GM23338 (cell line): Measurements from ENCODE around the gene CD40.

Experiments
- CREB1 ChIP-seq: fragments of 250-450 bp; sonication (Bioruptor Pico); IDR thresholded peaks from 2 replicates; pipeline ENCODE4 v1.5.0; 2020; ENCODE audit warnings: low read depth, mild to moderate bottlenecking, moderate library complexity
- CTCF ChIP-seq, 2 experiments: fragments of 200-600 bp in 1 of 2; sonication (generic) in 1 of 2; conservative IDR thresholded peaks; 2 replicates each; pipeline versions ENCODE4 v1.5.1 to v1.6.1; 2016 to 2017; ENCODE audit warnings: antibody characterized with exemption in 2 of 2, low read depth in 2 of 2, mild to moderate bottlenecking in 2 of 2, moderate library complexity in 1 of 2
- EZH2 ChIP-seq: fragments of 200-600 bp; sonication (generic); IDR thresholded peaks from one replicate; pipeline ENCODE4 v1.8.0; 2017; ENCODE audit warnings: antibody characterized with exemption, mild to moderate bottlenecking, low read depth; ENCODE audit not compliant: unreplicated experiment
- EZH2phosphoT487 ChIP-seq: fragments of 200-600 bp; sonication (generic); IDR thresholded peaks from one replicate; pipeline ENCODE4 v1.8.1; 2018; ENCODE audit warnings: antibody characterized with exemption; ENCODE audit not compliant: unreplicated experiment
- JUNB ChIP-seq: IDR thresholded peaks from one replicate; pipeline ENCODE4 v1.6.1; 2016; ENCODE audit warnings: antibody characterized with exemption; ENCODE audit not compliant: unreplicated experiment
- POLR2AphosphoS5 ChIP-seq: IDR thresholded peaks from 2 replicates; pipeline ENCODE4 v1.6.1; 2016; ENCODE audit warnings: antibody characterized with exemption, low read depth
- ZNF331 ChIP-seq: fragments of 250-450 bp; sonication (Bioruptor Pico); IDR thresholded peaks from 2 replicates; pipeline ENCODE4 v1.5.0; 2020; ENCODE audit warnings: low read depth, mild to moderate bottlenecking, moderate library complexity
- TF ChIP-seq, protein P1 (sequence below): fragments of 250-450 bp; sonication (Bioruptor Pico); IDR thresholded peaks from 2 replicates; pipeline ENCODE4 v1.5.0; 2020; ENCODE audit warnings: mild to moderate bottlenecking, moderate library complexity
- TF ChIP-seq, protein P2 (sequence below): IDR thresholded peaks from one replicate; pipeline ENCODE4 v1.6.1; 2018; ENCODE audit warnings: antibody characterized with exemption; ENCODE audit not compliant: unreplicated experiment

- TF ChIP-seq CTCF (conservative IDR thresholded peaks at IDR 0.05; ENCODE audit: low read depth in 2 of 2) (no peak), EZH2 (no peak), EZH2phosphoT487 (no peak), POLR2AphosphoS5 (no peak), JUNB (no peak), ZNF331 (CRISPR knock-in tag) (no peak), CREB1 (CRISPR knock-in tag) (no peak)
- TF ChIP-seq, protein P1, sequence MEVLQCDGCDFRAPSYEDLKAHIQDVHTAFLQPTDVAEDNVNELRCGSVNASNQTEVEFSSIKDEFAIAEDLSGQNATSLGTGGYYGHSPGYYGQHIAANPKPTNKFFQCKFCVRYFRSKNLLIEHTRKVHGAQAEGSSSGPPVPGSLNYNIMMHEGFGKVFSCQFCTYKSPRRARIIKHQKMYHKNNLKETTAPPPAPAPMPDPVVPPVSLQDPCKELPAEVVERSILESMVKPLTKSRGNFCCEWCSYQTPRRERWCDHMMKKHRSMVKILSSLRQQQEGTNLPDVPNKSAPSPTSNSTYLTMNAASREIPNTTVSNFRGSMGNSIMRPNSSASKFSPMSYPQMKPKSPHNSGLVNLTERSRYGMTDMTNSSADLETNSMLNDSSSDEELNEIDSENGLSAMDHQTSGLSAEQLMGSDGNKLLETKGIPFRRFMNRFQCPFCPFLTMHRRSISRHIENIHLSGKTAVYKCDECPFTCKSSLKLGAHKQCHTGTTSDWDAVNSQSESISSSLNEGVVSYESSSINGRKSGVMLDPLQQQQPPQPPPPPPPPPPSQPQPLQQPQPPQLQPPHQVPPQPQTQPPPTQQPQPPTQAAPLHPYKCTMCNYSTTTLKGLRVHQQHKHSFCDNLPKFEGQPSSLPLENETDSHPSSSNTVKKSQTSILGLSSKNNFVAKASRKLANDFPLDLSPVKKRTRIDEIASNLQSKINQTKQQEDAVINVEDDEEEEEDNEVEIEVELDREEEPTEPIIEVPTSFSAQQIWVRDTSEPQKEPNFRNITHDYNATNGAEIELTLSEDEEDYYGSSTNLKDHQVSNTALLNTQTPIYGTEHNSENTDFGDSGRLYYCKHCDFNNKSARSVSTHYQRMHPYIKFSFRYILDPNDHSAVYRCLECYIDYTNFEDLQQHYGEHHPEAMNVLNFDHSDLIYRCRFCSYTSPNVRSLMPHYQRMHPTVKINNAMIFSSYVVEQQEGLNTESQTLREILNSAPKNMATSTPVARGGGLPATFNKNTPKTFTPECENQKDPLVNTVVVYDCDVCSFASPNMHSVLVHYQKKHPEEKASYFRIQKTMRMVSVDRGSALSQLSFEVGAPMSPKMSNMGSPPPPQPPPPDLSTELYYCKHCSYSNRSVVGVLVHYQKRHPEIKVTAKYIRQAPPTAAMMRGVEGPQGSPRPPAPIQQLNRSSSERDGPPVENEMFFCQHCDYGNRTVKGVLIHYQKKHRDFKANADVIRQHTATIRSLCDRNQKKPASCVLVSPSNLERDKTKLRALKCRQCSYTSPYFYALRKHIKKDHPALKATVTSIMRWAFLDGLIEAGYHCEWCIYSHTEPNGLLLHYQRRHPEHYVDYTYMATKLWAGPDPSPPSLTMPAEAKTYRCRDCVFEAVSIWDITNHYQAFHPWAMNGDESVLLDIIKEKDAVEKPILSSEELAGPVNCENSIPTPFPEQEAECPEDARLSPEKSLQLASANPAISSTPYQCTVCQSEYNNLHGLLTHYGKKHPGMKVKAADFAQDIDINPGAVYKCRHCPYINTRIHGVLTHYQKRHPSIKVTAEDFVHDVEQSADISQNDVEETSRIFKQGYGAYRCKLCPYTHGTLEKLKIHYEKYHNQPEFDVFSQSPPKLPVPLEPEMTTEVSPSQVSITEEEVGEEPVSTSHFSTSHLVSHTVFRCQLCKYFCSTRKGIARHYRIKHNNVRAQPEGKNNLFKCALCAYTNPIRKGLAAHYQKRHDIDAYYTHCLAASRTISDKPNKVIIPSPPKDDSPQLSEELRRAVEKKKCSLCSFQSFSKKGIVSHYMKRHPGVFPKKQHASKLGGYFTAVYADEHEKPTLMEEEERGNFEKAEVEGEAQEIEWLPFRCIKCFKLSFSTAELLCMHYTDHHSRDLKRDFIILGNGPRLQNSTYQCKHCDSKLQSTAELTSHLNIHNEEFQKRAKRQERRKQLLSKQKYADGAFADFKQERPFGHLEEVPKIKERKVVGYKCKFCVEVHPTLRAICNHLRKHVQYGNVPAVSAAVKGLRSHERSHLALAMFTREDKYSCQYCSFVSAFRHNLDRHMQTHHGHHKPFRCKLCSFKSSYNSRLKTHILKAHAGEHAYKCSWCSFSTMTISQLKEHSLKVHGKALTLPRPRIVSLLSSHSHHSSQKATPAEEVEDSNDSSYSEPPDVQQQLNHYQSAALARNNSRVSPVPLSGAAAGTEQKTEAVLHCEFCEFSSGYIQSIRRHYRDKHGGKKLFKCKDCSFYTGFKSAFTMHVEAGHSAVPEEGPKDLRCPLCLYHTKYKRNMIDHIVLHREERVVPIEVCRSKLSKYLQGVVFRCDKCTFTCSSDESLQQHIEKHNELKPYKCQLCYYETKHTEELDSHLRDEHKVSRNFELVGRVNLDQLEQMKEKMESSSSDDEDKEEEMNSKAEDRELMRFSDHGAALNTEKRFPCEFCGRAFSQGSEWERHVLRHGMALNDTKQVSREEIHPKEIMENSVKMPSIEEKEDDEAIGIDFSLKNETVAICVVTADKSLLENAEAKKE (CRISPR knock-in tag), result no peak
- TF ChIP-seq, protein P2, sequence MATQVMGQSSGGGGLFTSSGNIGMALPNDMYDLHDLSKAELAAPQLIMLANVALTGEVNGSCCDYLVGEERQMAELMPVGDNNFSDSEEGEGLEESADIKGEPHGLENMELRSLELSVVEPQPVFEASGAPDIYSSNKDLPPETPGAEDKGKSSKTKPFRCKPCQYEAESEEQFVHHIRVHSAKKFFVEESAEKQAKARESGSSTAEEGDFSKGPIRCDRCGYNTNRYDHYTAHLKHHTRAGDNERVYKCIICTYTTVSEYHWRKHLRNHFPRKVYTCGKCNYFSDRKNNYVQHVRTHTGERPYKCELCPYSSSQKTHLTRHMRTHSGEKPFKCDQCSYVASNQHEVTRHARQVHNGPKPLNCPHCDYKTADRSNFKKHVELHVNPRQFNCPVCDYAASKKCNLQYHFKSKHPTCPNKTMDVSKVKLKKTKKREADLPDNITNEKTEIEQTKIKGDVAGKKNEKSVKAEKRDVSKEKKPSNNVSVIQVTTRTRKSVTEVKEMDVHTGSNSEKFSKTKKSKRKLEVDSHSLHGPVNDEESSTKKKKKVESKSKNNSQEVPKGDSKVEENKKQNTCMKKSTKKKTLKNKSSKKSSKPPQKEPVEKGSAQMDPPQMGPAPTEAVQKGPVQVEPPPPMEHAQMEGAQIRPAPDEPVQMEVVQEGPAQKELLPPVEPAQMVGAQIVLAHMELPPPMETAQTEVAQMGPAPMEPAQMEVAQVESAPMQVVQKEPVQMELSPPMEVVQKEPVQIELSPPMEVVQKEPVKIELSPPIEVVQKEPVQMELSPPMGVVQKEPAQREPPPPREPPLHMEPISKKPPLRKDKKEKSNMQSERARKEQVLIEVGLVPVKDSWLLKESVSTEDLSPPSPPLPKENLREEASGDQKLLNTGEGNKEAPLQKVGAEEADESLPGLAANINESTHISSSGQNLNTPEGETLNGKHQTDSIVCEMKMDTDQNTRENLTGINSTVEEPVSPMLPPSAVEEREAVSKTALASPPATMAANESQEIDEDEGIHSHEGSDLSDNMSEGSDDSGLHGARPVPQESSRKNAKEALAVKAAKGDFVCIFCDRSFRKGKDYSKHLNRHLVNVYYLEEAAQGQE, result no peak
These were observed 3.7 kb upstream of the CD40 start for GRCh38 chr20:46114449-46114848.
